H9 (cell line): ENCODE results near the gene ZNF490. TPM values are rescaled to one million over a fixed set of nuclear protein-coding genes. Genes with fewer than 3 reads are reported as not detected.

Source experiments
- DNase-seq: peaks from one replicate; pipeline ENCODE4 v3.0.0-alpha.2; 2017
- H2AFZ ChIP-seq: one replicate; pipeline ENCODE4 v1.6.1; 2013; ENCODE audit warnings: mild to moderate bottlenecking, low read length, control low read depth, moderate library complexity
- H2AK5ac ChIP-seq: 2 replicates; pipeline ENCODE4 v1.6.1; 2013; ENCODE audit warnings: low read length, control low read depth, mixed read lengths; ENCODE audit not compliant: insufficient read length
- H2BK120ac ChIP-seq: one replicate; pipeline ENCODE4 v1.6.1; 2013; ENCODE audit warnings: low read depth, mild to moderate bottlenecking, low read length, control low read depth, inconsistent platforms; ENCODE audit not compliant: poor library complexity, severe bottlenecking
- H2BK12ac ChIP-seq: 2 replicates; pipeline ENCODE4 v1.6.1; 2013; ENCODE audit warnings: low read length, control low read depth, mixed read lengths, low read depth; ENCODE audit not compliant: insufficient read length
- H2BK15ac ChIP-seq: 2 replicates; pipeline ENCODE4 v1.6.1; 2013; ENCODE audit warnings: low read depth, low read length, control low read depth
- H2BK20ac ChIP-seq: one replicate; pipeline ENCODE4 v1.6.1; 2013; ENCODE audit warnings: low read depth, mild to moderate bottlenecking, low read length, control low read depth, inconsistent platforms; ENCODE audit not compliant: poor library complexity, severe bottlenecking
- H2BK5ac ChIP-seq: 2 replicates; pipeline ENCODE4 v1.6.1; 2013; ENCODE audit warnings: low read length, control low read depth, mixed read lengths; ENCODE audit not compliant: insufficient read length
- H3K14ac ChIP-seq: 2 replicates; pipeline ENCODE4 v1.6.1; 2013; ENCODE audit warnings: low read length, control low read depth; ENCODE audit not compliant: insufficient read depth
- H3K18ac ChIP-seq: 2 replicates; pipeline ENCODE4 v1.6.1; 2013; ENCODE audit warnings: low read depth, mild to moderate bottlenecking, mixed read lengths, low read length, control low read depth; ENCODE audit not compliant: insufficient read length
- H3K23ac ChIP-seq: 2 replicates; pipeline ENCODE4 v1.6.1; 2013; ENCODE audit warnings: low read length, control low read depth, mixed read lengths, low read depth; ENCODE audit not compliant: insufficient read length
- H3K23me2 ChIP-seq: 2 replicates; pipeline ENCODE4 v1.6.1; 2013; ENCODE audit warnings: low read depth, mild to moderate bottlenecking, mixed read lengths, low read length, control low read depth; ENCODE audit not compliant: insufficient read length, poor library complexity, severe bottlenecking
- H3K27ac ChIP-seq: 2 replicates; pipeline ENCODE4 v1.5.1; 2013; ENCODE audit warnings: low read length, control low read depth, mixed read lengths, low read depth; ENCODE audit not compliant: insufficient read length
- H3K27me3 ChIP-seq: 2 replicates; pipeline ENCODE4 v1.6.1; 2013; ENCODE audit warnings: low read length, control low read depth, inconsistent platforms; ENCODE audit not compliant: insufficient read depth
- H3K4ac ChIP-seq: 2 replicates; pipeline ENCODE4 v1.6.1; 2013; ENCODE audit warnings: low read depth, mild to moderate bottlenecking, control low read depth, inconsistent platforms, low read length, moderate library complexity
- H3K4me1 ChIP-seq: 2 replicates; pipeline ENCODE4 v1.6.1; 2013; ENCODE audit warnings: low read length, control low read depth, inconsistent platforms; ENCODE audit not compliant: insufficient read depth
- H3K4me2 ChIP-seq: 2 replicates; pipeline ENCODE4 v1.6.1; 2013; ENCODE audit warnings: low read length, control low read depth, mixed read lengths; ENCODE audit not compliant: insufficient read length, insufficient read depth
- H3K56ac ChIP-seq: 2 replicates; pipeline ENCODE4 v1.6.1; 2013; ENCODE audit warnings: low read depth, mild to moderate bottlenecking, mixed read lengths, low read length, control low read depth; ENCODE audit not compliant: insufficient read length
- H3K79me1 ChIP-seq: 2 replicates; pipeline ENCODE4 v1.6.1; 2013; ENCODE audit warnings: low read depth, mild to moderate bottlenecking, moderate library complexity, low read length, control low read depth, inconsistent platforms; ENCODE audit not compliant: insufficient read depth, poor library complexity, severe bottlenecking
- H3K79me2 ChIP-seq: 2 replicates; pipeline ENCODE4 v1.6.1; 2013; ENCODE audit warnings: low read length, control low read depth, inconsistent platforms; ENCODE audit not compliant: insufficient read depth
- H3K9ac ChIP-seq: 2 replicates; pipeline ENCODE4 v1.6.1; 2013; ENCODE audit warnings: low read length, control low read depth, mixed read lengths; ENCODE audit not compliant: insufficient read length; ENCODE audit errors: extremely low read depth
- H3K9me3 ChIP-seq: one replicate; pipeline ENCODE4 v1.6.1; 2013; ENCODE audit warnings: low read depth, low read length, inconsistent platforms; ENCODE audit not compliant: control insufficient read depth
- H3T11ph ChIP-seq: one replicate; pipeline ENCODE4 v1.6.1; 2013; ENCODE audit warnings: mild to moderate bottlenecking, low read length, control low read depth, inconsistent platforms
- H4K20me1 ChIP-seq: one replicate; pipeline ENCODE4 v1.6.1; 2013; ENCODE audit not compliant: control insufficient read depth, insufficient read length, insufficient read depth
- H4K5ac ChIP-seq: 2 replicates; pipeline ENCODE4 v1.6.1; 2013; ENCODE audit warnings: low read depth, mild to moderate bottlenecking, mixed read lengths, low read length, control low read depth; ENCODE audit not compliant: insufficient read length
- H4K8ac ChIP-seq: replicated peaks from 2 replicates; pipeline ENCODE4 v1.6.1; 2013; ENCODE audit warnings: low read length, control low read depth, mixed read lengths, low read depth; ENCODE audit not compliant: insufficient read length
- H4K91ac ChIP-seq: 2 replicates; pipeline ENCODE4 v1.6.1; 2013; ENCODE audit warnings: low read depth, mild to moderate bottlenecking, moderate library complexity, mixed read lengths, low read length, control low read depth; ENCODE audit not compliant: insufficient read length
- H3K27ac Mint-ChIP-seq, 3 experiments: 2 replicates in 2 of 3; 3 replicates in 1 of 3; pipeline ENCODE4 v1.8.0; 2020 to 2021; ENCODE audit warnings: mixed read lengths in 3 of 3, mild to moderate bottlenecking in 1 of 3, moderate library complexity in 1 of 3
- H3K27me3 Mint-ChIP-seq: 2 replicates; pipeline ENCODE4 v1.8.0; 2021; ENCODE audit warnings: low read depth, mild to moderate bottlenecking, moderate library complexity, mixed read lengths
- H3K36me3 Mint-ChIP-seq, 3 experiments: 2 replicates in 2 of 3; 3 replicates in 1 of 3; pipeline ENCODE4 v1.8.0; 2020 to 2021; ENCODE audit warnings: low read depth in 3 of 3, mixed read lengths in 3 of 3; ENCODE audit not compliant: insufficient read depth in 1 of 3
- H3K4me1 Mint-ChIP-seq, 2 experiments: 2 replicates each; pipeline ENCODE4 v1.8.0; 2020; ENCODE audit warnings: mixed read lengths in 2 of 2
- H3K4me3 Mint-ChIP-seq, 2 experiments: 2 replicates in 1 of 2; 3 replicates in 1 of 2; pipeline ENCODE4 v1.8.0; 2020 to 2021; ENCODE audit warnings: mild to moderate bottlenecking in 2 of 2, mixed read lengths in 2 of 2, moderate library complexity in 1 of 2
- H3K9me3 Mint-ChIP-seq, 2 experiments: 2 replicates in 1 of 2; 3 replicates in 1 of 2; pipeline ENCODE4 v1.8.0; 2020; ENCODE audit warnings: mild to moderate bottlenecking in 2 of 2, mixed read lengths in 2 of 2, moderate library complexity in 1 of 2
- CTCF ChIP-seq: fragments of 200-600 bp; sonication (generic); conservative IDR thresholded peaks from 3 replicates; pipeline ENCODE4 v1.8.0; 2021; ENCODE audit warnings: antibody characterized with exemption, mild to moderate bottlenecking
- WGBS: extraction: QIAGEN DNeasy Blood & Tissue Kit; methylation state at CpG from one replicate; pipeline ENCODE4 v1.1.7; 2013; ENCODE audit warnings: missing lambda C conversion rate, low lambda C conversion rate, mixed read lengths; ENCODE audit not compliant: insufficient read length; ENCODE audit errors: extremely low coverage; 5-methylcytosine and 5-hydroxymethylcytosine counted together
- total RNA-seq: library from RNA; stranded (reverse); gene quantifications from 2 replicates; pipeline ENCODE4 v1.2.1, GENCODE V29; 2021

Gene ZNF490
- total RNA-seq, 1 experiment from 2014 or later, result 10.1 TPM

GRCh38 chr19:12597594-12597993, 13.0 kb downstream of the ZNF490 start:
- H2BK20ac ChIP-seq, result no peak overlapping the region
- H3K18ac ChIP-seq, result no peak overlapping the region
- no peaks in the 10 kb centered on the region for H3K79me1 ChIP-seq
- H3K23me2 ChIP-seq, result no peaks in the 10 kb centered on the region
- no peak overlapping the region for H3K27ac ChIP-seq
- H2BK15ac ChIP-seq, result no peak overlapping the region
- H3K4ac ChIP-seq, result no peak overlapping the region
- no peak overlapping the region for H3K9ac ChIP-seq
- no peak overlapping the region for H3K4me2 ChIP-seq
- no peak overlapping the region for H2BK5ac ChIP-seq
- H3K56ac ChIP-seq, result no peak overlapping the region
- Mint-ChIP-seq H3K27ac (no peak overlapping the region), H3K4me1 (peaks cover 0 to 2% of the 10 kb centered on the region in 2 experiments; a peak in 1 of 4 replicates), H3K36me3 (peaks cover 7 to 15% (median 10%) of the 10 kb centered on the region in 3 experiments), H3K27me3 (no peaks in the 10 kb centered on the region), H3K4me3 (no peak overlapping the region), H3K9me3 (no peaks in the 10 kb centered on the region)
- no peaks in the 10 kb centered on the region for H3K9me3 ChIP-seq
- no peak for TF ChIP-seq CTCF
- DNase-seq, result no peak
- no peak overlapping the region for H4K91ac ChIP-seq
- no peak overlapping the region for H4K5ac ChIP-seq
- H3K79me2 ChIP-seq, result no peaks in the 10 kb centered on the region
- no peak overlapping the region for H2BK12ac ChIP-seq
- no peak overlapping the region for H3K14ac ChIP-seq
- H2AK5ac ChIP-seq, result no peak overlapping the region
- no peak overlapping the region for H3K23ac ChIP-seq
- H4K20me1 ChIP-seq, result no peaks in the 10 kb centered on the region
- H2BK120ac ChIP-seq, result no peak overlapping the region
- no peaks in the 10 kb centered on the region for H3K27me3 ChIP-seq
- no peak overlapping the region for H3T11ph ChIP-seq
- H2AFZ ChIP-seq, result no peak overlapping the region
- H3K4me1 ChIP-seq, result no peaks in the 10 kb centered on the region
- WGBS, result no CpG with 5 or more reads among the region's 11 CpGs
- H4K8ac ChIP-seq, result no peak overlapping the region
